ENCODE results near the gene PBX3.

Gene PBX3

DNA sequence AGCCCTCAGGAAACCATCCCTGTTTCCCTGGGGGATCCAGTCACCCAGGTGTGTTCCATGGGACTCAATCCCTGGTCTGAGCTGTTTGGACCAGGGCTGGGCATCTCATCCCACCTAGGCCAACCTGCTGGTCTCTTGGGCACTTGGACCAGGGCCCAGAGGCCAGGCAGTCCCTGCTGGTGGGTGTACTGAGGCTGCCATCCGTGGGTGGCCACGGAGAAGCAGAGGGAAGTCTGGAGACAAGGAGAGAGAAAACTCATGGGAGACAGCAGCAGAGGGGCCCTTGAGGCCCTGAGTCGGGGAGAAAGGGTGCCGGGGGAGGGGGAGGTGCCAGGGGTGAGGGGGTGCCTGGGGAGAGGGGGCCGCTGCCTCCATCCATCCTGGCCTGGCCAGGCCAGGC lies 247.8 kb downstream of the PBX3 start:
- DNase-seq (ENCODE audit: low read depth in 2 of 2): no peak

DNA sequence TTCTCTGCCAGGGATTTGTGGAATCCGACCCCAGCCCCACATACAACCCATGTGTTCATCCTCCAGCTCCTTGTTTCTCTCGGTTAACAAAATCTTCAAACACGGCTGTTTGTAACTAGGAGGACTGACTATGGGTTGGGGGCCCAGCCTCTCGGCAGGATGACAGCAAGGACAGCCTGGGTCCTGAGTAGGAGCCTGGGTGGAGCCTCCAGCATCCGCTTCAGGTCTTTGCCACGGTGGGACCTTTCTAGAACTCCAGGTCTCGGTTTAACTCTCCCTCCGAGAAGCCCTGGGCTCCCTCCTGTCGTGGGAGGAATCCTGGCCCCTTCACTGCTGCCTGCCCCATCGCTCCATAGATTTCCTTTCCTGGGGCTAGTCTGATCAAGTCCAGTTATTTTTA lies 248.5 kb downstream of the PBX3 start:
- DNase-seq (ENCODE audit: low read depth in 2 of 2): no peak

DNA sequence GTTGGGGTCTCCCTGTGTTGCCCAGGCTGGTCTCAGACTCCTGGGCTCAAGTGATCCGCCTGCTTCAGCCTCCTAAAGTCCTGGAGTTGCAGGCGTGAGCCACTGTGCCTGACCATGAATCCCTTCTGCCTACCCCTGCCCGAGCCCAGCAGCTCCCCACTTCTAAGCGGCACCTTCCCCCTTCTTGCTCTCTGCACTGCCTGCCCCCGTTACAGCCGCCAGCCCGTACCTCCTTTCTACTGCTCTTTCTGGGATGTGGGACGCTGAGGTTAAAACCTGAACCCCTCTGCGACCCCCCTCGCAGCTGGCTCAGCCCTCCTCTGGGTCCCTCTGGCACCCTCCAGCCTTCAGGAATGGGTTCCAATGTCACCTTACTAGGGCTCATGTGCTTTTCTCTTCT lies 249.6 kb downstream of the PBX3 start:
- no peak for DNase-seq (ENCODE audit: low read depth in 2 of 2)

GRCh38 chr9:125997196-125997823 lies 250.1 kb downstream of the PBX3 start:
- DNase-seq (ENCODE audit: low read depth in 2 of 2): no peak

DNA sequence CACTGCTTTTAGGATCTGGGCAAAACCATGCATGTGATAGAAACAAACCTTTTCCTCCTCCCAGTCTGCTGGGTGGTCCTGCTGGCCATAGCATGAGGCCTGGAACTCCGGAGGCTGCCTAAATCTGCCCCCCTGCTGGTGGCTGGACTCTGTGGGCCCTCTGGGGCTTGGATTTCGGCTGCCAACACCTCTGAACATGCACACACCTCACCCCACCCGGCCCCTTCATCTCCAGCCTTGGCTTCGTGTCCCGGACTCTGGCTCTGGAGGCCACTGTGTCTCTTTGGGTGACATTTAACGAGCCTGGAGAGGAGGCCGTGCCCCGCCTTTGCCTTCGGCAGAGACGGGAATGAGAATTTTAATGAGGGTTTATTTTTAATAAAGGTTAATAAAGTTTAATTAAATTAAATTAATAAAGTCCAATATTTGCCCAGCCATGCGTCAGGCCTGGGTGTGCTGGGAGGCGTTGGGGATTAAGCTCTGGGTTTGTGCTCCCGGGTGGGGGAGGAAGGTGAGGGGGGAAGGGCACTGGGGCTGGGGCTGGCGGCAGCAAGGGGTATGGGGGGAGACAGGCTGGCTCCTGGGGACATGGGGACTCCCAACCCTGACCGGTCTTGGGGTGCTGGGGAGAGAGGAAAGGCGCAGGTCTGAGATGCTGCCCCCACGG lies 251.8 kb downstream of the PBX3 start:
- no peak for DNase-seq (ENCODE audit: low read depth in 2 of 2)

- no peak for DNase-seq (ENCODE audit: low read depth in 2 of 2)
These were observed 252.3 kb downstream of the PBX3 start for GRCh38 chr9:125999504-125999881.

GRCh38 chr9:126000256-126000655 lies 253.1 kb downstream of the PBX3 start:
- no peak for DNase-seq (ENCODE audit: low read depth in 2 of 2)

- DNase-seq (ENCODE audit: low read depth in 2 of 2): no peak
These were observed 253.8 kb downstream of the PBX3 start for GRCh38 chr9:126000731-126001580.

DNA sequence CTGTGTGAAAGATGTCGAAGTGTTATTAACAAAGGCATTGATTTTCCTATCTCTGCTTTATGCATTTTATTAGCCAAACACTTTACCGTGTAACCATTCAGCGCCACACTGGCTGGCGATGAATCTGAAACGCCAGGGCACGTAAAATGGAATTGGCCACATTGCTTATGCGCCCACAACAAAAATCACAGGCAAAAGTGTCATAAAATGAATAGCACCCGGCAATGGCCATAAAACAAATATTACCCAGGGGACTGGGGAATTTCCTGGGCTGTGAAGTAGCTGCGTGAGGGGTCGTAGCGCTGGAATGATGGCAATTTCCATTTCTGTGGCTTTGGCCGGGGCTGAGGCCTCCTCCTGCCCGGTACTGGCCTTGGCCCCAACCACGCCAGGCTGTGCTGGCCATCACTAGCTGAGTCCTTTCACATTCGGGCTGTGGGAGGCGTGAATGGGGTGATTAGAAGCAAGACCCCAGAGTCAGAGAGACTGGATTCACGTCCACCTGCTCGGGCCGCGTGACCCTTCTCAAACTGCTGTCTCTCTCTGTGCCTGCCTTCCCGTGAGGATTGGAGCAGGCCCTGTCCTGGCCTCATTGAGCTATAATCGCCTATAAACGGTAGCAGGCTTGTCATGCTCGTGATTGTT lies 254.5 kb downstream of the PBX3 start:
- DNase-seq (ENCODE audit: low read depth in 2 of 2): no peak

DNA sequence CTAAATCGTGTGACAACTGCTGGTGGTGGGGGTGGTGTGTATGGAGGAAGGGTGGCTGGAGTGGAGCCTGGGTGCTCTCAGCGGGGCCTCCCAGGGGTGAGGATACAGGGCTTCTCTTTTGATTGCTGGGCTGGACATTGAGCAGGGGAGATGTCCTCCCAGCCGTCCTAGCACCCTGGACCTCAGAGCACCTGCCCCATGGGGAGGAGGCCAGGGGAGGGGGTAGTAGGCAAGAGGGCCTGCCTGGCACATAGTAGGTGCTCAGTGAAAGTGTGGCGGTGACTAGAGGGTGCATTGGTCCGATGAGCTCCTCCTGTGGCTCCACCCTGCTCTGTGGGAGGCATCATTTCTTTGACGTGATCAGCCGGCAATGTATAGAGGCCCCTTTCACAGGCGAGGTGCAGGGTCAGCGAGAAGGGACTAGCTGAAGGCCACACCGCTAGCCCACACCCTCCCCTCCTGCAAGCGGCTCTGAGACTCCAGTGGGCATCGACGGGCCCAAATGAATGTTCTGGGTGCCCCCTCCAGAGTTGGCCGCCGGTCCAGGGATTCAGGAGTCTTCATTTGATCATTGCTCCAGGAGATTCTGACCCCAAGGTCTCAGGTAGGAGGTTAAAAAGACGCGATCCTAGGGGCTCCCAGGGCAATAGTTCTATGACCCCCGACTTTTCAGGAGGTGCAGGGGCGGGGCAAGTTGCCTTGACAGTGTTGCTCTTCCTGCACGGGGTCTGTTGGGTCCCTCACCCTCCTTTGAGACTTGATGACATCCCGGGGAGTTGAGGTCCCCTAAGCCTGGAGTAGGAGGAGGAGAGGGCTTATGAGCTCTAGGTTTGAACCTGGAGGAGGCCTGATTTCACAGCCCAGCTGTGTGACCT lies 255.5 kb downstream of the PBX3 start:
- DNase-seq (ENCODE audit: low read depth in 2 of 2): no peak

DNA sequence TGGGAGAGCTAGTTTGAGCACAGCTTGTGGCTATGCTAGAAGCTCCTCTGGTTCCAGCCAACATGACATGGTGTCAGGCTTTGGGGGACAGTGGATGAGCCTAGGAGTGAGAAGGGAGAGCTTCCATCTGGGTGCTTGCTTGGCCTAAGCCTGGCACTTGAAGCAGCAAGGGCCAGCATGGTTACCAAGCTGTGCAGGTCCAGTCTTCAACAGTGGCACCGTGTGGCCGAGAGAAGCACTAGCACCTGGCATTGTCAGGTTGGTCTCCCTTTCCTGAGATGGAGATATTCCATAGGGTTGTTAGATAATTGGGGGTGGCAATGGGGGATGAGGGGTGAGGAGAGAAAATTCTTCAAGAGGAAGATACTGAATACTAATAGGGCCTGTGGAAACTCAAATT lies 261.9 kb downstream of the PBX3 start:
- DNase-seq (ENCODE audit: low read depth in 2 of 2): no peak

DNA sequence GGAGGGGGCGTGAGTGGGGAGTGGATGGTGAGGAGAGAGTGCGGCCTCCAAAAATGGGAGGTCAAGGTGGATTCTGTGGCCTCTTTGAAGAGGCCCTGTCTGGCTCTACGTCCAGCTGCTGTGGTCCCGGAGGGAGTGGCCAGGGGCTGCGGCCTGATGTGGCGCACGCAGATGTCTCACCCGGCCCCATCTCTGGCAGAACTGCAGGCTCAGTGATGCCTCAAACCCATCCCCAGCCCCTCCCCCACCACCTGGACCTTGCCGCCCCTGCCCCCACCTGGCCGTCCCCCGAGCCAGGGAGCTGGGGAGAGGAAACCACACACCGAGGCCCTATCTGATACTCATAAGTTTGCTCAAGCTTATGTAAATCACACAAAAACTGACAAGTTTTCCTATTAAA lies 267.6 kb downstream of the PBX3 start:
- no peak for DNase-seq (ENCODE audit: low read depth in 2 of 2)

DNA sequence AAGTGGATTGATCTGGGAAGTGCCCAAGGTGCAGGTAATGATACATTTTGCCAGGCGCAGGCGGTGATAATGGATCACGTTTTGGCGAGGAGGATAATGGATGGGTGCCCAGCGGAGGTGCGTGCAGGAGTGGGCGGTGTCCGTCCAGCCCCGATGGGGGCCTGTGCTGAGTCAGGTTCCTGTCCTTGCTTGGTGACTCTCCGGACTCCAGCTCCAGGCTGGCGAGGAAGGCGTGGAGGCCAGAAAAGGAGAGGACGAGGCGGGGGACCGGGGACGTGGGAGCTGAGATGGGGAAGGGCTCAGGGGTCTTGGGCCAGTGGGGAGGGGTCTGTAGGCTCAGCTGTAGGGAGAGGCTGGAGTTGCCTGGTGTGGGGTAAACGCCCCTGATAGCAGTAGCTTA lies 268.3 kb downstream of the PBX3 start:
- DNase-seq (ENCODE audit: low read depth in 2 of 2): no peak

DNA sequence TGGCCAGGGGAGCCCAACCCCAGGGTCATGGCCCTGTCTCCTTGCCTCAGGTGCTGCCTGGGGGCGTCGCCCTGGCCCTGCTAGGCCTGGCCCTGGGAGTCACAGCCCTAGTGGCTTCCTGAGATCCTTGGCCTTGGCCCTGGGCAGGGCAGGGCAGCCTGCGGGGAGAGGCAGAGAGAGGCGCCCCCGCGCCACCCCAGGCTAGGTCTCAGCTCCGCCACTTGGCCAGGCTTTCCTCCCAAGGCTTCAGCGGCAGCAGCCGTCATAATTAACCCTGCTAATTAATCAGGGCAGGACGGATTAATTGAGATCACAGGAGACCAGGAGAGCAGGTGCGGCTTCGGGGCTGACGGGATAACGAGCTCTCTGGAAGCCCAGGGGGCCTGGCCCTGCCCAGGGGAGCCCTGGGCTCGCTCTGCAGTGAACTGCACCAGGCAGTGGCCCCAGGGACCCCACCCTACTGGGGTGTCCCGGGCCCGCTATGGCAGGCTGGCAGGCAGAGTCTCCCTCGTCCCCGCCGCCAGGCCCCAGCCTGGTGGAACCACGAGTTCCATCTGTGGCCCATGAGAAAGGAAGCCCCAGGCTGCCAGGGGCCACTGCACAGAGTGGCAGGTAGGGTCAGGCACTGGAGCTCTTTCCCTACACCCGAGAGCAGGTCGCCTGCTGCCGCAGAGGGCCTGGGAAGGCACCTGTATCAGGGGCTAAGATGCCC lies 269.6 kb downstream of the PBX3 start:
- no peak for DNase-seq (ENCODE audit: low read depth in 2 of 2)

All from stimulated activated CD8-positive, alpha-beta memory T cell treated with anti-CD3 and anti-CD28 coated beads, Interleukin-2, amount 100 ng/mL, for 48 hours (primary cell).